ENCODE results near the gene CDCA7L. TPM values are rescaled to one million over a fixed set of nuclear protein-coding genes. Genes with fewer than 3 reads are reported as not detected.

CDCA7L gene
- total and polyA plus RNA-seq, 2 of the 13 experiments (the other 11 are each of a cell fraction or from before 2014, with no cell fraction given) = 2.7 to 4.2 TPM

DNA sequence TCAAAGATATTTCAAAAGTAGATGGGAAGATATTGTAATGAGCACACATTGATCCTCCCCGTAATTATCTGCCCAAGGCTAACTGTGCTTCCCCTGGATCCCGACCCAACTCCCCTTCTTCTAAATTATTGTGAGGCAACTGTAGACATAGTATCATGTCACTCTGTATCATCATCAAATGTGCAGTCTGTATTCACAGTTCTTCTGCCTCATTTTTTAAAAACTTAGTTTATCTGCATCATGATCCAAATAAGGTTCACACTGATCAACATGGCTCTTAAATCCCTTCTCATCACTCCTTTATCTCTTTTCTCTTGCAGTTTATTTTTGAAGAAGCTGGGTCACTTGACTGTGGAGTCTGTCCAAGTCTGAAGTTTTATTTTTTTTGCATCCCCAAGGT is 27.5 kb downstream of the CDCA7L start (continued):
- TF ChIP-seq, protein P1, sequence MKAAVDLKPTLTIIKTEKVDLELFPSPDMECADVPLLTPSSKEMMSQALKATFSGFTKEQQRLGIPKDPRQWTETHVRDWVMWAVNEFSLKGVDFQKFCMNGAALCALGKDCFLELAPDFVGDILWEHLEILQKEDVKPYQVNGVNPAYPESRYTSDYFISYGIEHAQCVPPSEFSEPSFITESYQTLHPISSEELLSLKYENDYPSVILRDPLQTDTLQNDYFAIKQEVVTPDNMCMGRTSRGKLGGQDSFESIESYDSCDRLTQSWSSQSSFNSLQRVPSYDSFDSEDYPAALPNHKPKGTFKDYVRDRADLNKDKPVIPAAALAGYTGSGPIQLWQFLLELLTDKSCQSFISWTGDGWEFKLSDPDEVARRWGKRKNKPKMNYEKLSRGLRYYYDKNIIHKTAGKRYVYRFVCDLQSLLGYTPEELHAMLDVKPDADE (CRISPR knock-in tag; IDR thresholded peaks at IDR 0.05) = no peak
- TF ChIP-seq PPARG (CRISPR knock-in tag; conservative IDR thresholded peaks at IDR 0.05) = no peak

DNA sequence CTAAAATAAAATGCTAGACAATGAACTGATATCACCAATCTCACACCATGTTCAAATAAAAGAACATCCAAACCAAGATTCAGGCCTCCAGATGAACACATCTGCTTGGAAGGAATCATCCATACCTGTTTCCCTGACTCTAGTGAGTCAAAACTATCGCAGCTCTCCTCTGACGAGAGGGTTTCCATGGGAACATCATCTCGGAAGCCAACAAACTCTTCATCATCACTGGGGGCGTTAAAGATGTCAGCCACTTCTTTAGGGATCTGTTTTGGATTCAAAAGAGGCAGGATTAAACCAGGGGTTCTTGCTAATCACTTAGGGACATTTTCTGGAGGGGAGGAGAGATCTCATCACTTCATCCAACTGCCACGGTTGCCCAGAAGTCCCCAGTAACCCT is 29.1 kb downstream of the CDCA7L start:
- H3K4me2 ChIP-seq (ENCODE audit: low read depth, low read length) = no peak overlapping the region
- no peaks in the 10 kb centered on the region for H3K36me3 ChIP-seq (replicated peaks in 1 of 2; ENCODE audit: control insufficient read depth in 1 of 2, insufficient read depth in 2 of 2, low read length in 2 of 2)
- H3K27me3 ChIP-seq (ENCODE audit: control insufficient read depth in 1 of 2, insufficient read depth in 2 of 2, low read length in 2 of 2) = 0 out of 5 replicates have a peak, but pooled peaks cover 0 to 2% of the 10 kb centered on the region in 2 experiments
- no peak overlapping the region for H3K27ac ChIP-seq (ENCODE audit: extremely low read length, insufficient read depth, low read length)
- H4K20me1 ChIP-seq (ENCODE audit: insufficient read depth, low read length) = no peaks in the 10 kb centered on the region
- DNase-seq (ENCODE audit: low spot score) = no peak
- FAIRE-seq = no peak
- in situ Hi-C loops (cut with HindIII; ENCODE audit: extremely low pct_ligation_motif_present, low pct_unique_long_range_greater_than_20kb) (no loop called here), intact Hi-C loops (cut with micrococcal nuclease; ENCODE audit: unreplicated experiment) (no loop called here)
- 11% methylated on average over 5 of the region's 5 CpGs for WGBS (ENCODE audit: low lambda C conversion rate)
- TF ChIP-seq ARNT (IDR thresholded peaks at IDR 0.05) = no peak
- no peak for TF ChIP-seq ZSCAN12 (CRISPR knock-in tag; IDR thresholded peaks at IDR 0.05)
- TF ChIP-seq HOXA5 (CRISPR knock-in tag; IDR thresholded peaks at IDR 0.05) = no peak
- no peak for TF ChIP-seq ZNF484 (CRISPR knock-in tag; IDR thresholded peaks at IDR 0.05; ENCODE audit: borderline replicate concordance, low read depth)
- TF ChIP-seq, protein P2, sequence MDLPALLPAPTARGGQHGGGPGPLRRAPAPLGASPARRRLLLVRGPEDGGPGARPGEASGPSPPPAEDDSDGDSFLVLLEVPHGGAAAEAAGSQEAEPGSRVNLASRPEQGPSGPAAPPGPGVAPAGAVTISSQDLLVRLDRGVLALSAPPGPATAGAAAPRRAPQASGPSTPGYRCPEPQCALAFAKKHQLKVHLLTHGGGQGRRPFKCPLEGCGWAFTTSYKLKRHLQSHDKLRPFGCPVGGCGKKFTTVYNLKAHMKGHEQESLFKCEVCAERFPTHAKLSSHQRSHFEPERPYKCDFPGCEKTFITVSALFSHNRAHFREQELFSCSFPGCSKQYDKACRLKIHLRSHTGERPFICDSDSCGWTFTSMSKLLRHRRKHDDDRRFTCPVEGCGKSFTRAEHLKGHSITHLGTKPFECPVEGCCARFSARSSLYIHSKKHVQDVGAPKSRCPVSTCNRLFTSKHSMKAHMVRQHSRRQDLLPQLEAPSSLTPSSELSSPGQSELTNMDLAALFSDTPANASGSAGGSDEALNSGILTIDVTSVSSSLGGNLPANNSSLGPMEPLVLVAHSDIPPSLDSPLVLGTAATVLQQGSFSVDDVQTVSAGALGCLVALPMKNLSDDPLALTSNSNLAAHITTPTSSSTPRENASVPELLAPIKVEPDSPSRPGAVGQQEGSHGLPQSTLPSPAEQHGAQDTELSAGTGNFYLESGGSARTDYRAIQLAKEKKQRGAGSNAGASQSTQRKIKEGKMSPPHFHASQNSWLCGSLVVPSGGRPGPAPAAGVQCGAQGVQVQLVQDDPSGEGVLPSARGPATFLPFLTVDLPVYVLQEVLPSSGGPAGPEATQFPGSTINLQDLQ (CRISPR knock-in tag; IDR thresholded peaks at IDR 0.05) = no peak
- no peak for TF ChIP-seq ZNF572 (CRISPR knock-in tag; IDR thresholded peaks at IDR 0.05)
- TF ChIP-seq ARID2 (CRISPR knock-in tag; IDR thresholded peaks at IDR 0.05; ENCODE audit: borderline replicate concordance) = no peak
- H3K9ac ChIP-seq (ENCODE audit: insufficient read depth, low read depth, low read length) = no peak overlapping the region
- POLR2A ChIA-PET = no interaction called here
- CTCF ChIA-PET (ENCODE audit: low intra/inter-chr PET ratio, low total read pairs) = no interaction called here
- H3K4me3 ChIP-seq (replicated peaks in 1 of 3; ENCODE audit: insufficient read depth in 1 of 3, low read depth in 2 of 3, low read length in 3 of 3) = no peak overlapping the region
- H3K4me1 ChIP-seq (ENCODE audit: insufficient read depth, low read length) = no peaks in the 10 kb centered on the region
- no peaks in the 10 kb centered on the region for H3K79me2 ChIP-seq (ENCODE audit: insufficient read depth, low read length)
- H3K9me3 ChIP-seq (ENCODE audit: low read length) = no peaks in the 10 kb centered on the region
- H2AFZ ChIP-seq (ENCODE audit: low read length) = no peak overlapping the region
- no TSS peak for BruUV-seq (replicated peaks)
- no peak for ATAC-seq
